RWPE2 (cell line): ENCODE data around the gene AFF1.
A peak's percentile ranks its signal among the peaks of the same experiment; 100 is the strongest.

Experiments
- ATAC-seq: fragments of 200-7000 bp; cut with Tn5 transposase; 3 replicates; pipeline ENCODE4 v1.9.1; 2021; ENCODE audit warnings: low read depth
- DNase-seq: peaks from one replicate; pipeline ENCODE4 v3.0.0-alpha.2; 2020; ENCODE audit warnings: low spot score
- H3K27ac ChIP-seq: fragments of 450-650 bp; 2 replicates; pipeline ENCODE4 v1.5.1; 2017; ENCODE audit warnings: mild to moderate bottlenecking; ENCODE audit not compliant: poor library complexity, severe bottlenecking
- H3K27me3 ChIP-seq: fragments of 250-450 bp; sonication (Bioruptor Pico); 2 replicates; pipeline ENCODE4 v1.5.1; 2021; ENCODE audit warnings: mild to moderate bottlenecking, moderate library complexity; ENCODE audit not compliant: insufficient read depth, poor library complexity, severe bottlenecking
- H3K36me3 ChIP-seq: fragments of 250-450 bp; sonication (Bioruptor Pico); 2 replicates; pipeline ENCODE4 v1.5.1; 2020; ENCODE audit warnings: low read depth, mild to moderate bottlenecking, moderate library complexity
- H3K4me1 ChIP-seq: fragments of 250-450 bp; sonication (Bioruptor Pico); 2 replicates; pipeline ENCODE4 v1.5.1; 2021; ENCODE audit warnings: mild to moderate bottlenecking, moderate library complexity; ENCODE audit not compliant: insufficient read depth, poor library complexity, severe bottlenecking
- H3K4me3 ChIP-seq: fragments of 250-450 bp; sonication (Bioruptor Pico); 2 replicates; pipeline ENCODE4 v1.5.1; 2021; ENCODE audit warnings: mild to moderate bottlenecking, moderate library complexity; ENCODE audit not compliant: severe bottlenecking
- H3K9me3 ChIP-seq: fragments of 250-450 bp; sonication (Bioruptor Pico); 2 replicates; pipeline ENCODE4 v1.5.1; 2021; ENCODE audit warnings: mild to moderate bottlenecking, moderate library complexity; ENCODE audit not compliant: severe bottlenecking
- CTCF ChIP-seq: fragments of 450-650 bp; IDR thresholded peaks from one replicate; pipeline ENCODE4 v1.5.1; 2017; ENCODE audit warnings: mild to moderate bottlenecking, moderate library complexity; ENCODE audit not compliant: poor library complexity, severe bottlenecking

Gene AFF1

DNA sequence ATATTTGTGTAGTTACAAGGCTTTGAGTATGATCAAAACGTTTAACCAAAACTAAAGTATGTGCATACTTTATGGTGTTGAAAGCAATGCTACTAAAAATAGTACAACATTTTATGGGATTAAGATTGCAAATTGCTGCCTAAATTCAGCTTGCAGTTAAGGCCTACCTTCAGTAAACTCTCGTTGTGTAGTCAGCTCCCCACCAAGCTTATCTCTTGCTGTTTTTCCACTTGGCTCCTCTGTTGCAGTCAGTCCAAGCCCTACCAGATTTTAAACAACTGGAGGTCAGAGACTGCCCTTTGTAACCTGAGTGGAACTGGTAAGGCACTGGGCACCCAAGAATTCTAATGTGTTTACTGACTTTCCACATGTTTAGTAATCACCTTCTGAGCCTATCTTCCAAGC is 25.7 kb downstream of the AFF1 start:
- H3K4me1 ChIP-seq, result peaks cover 7% of the 10 kb centered on the region
- H3K27me3 ChIP-seq, result no peaks in the 10 kb centered on the region
- TF ChIP-seq CTCF, result no peak
- ATAC-seq, result no peak
- H3K9me3 ChIP-seq, result no peaks in the 10 kb centered on the region
- no peaks in the 10 kb centered on the region for H3K36me3 ChIP-seq
- no peak overlapping the region for H3K4me3 ChIP-seq
- no peak overlapping the region for H3K27ac ChIP-seq
- no peak for DNase-seq

- Histone ChIP-seq H3K27me3 (no peaks in the 10 kb centered on the region), H3K4me1 (peaks cover 7% of the 10 kb centered on the region), H3K36me3 (no peaks in the 10 kb centered on the region), H3K9me3 (no peaks in the 10 kb centered on the region), H3K27ac (no peak overlapping the region), H3K4me3 (no peak overlapping the region)
- no peak for ATAC-seq
- TF ChIP-seq CTCF, result no peak
- DNase-seq, result no peak
Measured at GRCh38 chr4:86961116-86961515, 26.3 kb downstream of the AFF1 start.

DNA sequence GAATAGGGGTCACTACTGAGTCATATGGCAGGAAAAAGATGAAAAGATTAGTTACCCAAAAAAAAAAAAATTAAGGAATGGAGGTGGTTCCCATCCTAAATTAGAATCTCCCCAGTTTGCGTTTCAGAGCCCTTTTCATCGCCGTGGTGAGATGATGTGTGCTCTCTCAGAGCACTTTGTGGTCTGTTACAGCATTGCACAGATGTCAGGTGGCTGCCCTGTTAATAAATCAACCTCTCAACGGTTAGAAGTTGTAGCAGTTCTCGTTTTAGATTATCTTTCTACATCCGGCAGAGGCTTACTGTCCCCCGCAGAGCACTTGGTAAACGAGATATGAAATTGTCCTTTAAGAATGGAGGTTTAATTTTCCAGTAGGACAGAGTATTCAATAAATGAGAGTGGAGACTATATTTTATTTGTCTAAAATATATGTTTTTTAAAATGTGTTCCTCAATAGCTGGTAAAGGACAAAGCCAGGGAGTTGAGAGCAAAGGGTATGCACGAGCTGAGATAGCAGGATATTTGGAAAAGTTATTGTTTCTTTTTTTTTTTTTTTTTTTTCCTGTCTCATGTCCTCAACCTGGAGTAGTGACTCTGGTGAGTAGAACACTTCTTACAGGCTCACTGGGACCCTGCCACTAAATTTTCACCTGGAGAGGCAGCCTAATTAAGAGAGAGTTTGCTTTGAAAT is 26.9 kb downstream of the AFF1 start:
- TF ChIP-seq CTCF, result no peak
- ATAC-seq (no peak), DNase-seq (no peak)
- Histone ChIP-seq H3K36me3 (no peaks in the 10 kb centered on the region), H3K27me3 (no peaks in the 10 kb centered on the region), H3K27ac (no peak overlapping the region), H3K9me3 (no peaks in the 10 kb centered on the region), H3K4me1 (peaks cover 7% of the 10 kb centered on the region), H3K4me3 (no peak overlapping the region)

- Histone ChIP-seq H3K27me3 (no peaks in the 10 kb centered on the region), H3K4me3 (no peak overlapping the region), H3K36me3 (no peaks in the 10 kb centered on the region), H3K4me1 (peaks cover 3% of the 10 kb centered on the region), H3K9me3 (no peaks in the 10 kb centered on the region), H3K27ac (no peak overlapping the region)
- TF ChIP-seq CTCF, result no peak
- ATAC-seq (peak; percentile 61; the same call in 2 of the 3 replicates), DNase-seq (no peak)
Measured at GRCh38 chr4:86963697-86964096, 28.9 kb downstream of the AFF1 start.
